ENCODE results near the gene MELK. TPM values are rescaled to one million over a fixed set of nuclear protein-coding genes. Genes with fewer than 3 reads are reported as not detected.

MELK gene
- total RNA-seq, 1 donor from 2014 or later, result 9.8 TPM

DNA sequence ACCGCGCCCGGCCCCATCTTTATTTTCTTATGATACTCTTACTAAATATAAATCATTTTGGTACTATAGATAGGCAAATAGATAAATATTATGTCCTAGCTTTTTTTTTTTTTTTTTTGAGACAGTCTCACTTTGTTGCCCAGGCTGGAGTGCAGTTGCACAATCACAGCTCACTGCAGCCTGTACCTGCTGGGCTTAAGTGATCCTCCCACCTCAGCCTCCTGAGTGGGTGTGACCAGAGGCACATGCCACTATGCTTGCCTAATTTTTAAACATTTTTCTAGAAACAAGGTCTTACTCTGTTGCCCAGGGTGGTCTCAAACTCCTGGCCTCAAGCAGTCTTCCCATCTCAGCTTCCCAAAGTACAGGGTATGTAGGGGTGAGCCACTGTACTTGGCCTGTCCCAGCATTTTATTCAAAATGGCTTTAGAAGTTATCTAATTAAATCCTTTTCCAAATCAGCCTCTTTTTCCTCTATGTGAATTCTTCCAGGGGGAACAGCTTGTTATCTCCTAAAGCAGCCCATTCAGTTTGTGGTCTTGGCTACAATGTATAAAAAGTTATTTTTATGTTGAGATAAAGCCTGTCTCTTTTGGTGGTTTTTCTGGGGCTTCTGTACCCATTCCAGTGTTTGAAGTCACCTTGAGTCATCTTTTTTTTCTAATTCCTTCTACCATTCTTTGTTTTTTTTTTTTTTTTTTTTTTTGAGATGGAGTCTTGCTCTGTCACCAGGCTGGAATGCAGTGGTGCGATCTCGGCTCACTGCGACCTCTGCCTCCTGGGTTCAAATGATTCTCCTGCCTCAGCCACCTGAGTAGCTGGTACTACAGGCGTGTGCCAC, 12.1 kb downstream of the MELK start:
- no peak for DNase-seq

GRCh38 chr9:36590231-36590630, 17.5 kb downstream of the MELK start:
- no peak for DNase-seq

GRCh38 chr9:36592801-36593583, 20.3 kb downstream of the MELK start:
- no peak for DNase-seq

DNA sequence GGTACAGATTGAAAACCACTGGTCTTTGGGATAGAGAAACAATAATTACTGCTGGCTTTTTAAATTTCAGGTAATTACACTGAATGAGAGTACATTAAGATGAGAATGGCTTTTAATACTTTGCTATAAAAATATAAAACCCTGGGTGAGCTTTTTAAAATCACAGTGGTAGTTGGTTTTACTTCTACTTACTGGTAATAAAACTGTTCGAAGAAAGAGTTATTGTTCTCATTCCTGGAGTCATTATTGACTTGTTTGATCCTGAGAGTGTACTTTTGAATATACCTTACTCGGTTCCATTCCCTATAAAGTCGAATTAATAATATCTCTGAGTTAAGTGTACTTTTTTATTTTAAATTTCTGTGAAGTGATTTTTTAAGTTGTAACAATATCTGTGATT, 21.5 kb downstream of the MELK start:
- no peak for DNase-seq

DNA sequence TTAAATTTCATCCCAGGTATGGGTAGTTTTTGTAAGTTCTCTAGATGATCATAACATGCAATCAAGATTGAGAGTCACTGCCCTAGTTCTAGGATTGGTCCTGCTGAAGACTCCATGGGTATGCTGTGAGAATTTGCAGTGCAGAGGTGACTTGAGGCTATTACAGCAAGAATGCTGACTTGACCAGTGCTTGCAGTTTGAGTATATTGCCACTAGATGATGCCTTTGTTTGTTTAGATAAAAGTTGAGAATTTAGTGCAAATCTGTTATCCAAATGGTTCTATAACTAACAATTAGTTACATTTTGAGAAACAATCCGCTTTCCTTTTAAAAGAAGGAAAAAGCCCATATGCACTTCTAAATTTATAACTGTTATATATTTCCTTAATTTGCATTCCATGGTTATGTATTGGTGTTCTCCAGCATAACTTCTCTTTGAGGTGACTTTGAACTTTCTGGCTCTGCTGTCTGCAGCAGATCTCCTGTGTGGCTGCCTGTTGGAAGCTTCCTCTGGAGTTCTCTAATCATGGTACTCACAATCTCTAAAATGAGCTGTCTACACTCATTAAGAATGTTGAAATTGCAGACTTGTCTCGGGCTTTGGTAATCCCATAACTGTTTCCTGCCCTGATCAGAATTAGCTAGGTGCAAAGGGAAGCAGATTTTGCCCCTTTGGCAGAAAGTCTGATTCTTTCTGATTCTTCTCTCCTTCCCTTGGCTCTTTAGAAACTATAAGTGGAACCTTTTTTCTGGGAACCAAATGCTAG, 24.9 kb downstream of the MELK start:
- no peak for DNase-seq

DNA sequence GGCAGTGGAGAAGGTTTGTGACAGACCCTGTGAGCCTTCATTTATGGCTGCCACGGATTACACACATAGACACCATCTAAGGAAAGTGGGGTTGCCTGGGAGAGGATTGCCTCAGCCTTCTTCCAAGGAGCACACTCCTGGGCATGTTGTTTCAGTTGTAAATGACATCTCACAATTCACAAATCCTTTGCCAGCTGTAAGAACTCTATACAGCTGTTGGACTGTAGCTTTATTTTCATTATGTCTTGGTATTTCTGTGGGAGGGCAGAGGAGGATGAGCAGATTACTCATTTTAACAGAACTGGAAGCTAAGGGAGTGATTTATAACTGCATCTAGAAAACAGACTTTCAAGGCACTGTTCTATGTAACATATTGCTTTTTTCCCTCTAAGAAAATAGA, 25.6 kb downstream of the MELK start:
- no peak for DNase-seq

- no peak for DNase-seq
Observed at GRCh38 chr9:36603006-36603405, 30.3 kb downstream of the MELK start.

GRCh38 chr9:36609306-36609705, 36.6 kb downstream of the MELK start:
- no peak for DNase-seq

DNA sequence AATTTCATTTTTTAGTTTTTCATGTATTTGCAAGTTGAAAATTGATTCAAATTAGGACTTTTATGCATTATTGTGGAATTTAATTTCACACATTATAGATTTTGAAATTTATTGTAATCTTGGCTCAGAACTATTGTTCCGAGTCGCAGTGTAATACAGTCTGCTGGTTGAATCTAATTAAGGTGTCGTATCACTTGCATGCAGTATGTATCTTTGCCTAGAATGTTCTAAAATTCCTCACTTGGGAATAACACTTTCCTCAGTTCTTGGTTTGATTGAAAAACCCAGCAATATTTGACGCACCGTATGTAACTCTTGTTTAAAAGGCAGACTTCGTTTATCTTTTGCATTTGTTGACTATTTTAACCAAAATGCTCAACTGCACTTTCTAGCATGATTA, 49.4 kb downstream of the MELK start:
- no peak for DNase-seq

DNA sequence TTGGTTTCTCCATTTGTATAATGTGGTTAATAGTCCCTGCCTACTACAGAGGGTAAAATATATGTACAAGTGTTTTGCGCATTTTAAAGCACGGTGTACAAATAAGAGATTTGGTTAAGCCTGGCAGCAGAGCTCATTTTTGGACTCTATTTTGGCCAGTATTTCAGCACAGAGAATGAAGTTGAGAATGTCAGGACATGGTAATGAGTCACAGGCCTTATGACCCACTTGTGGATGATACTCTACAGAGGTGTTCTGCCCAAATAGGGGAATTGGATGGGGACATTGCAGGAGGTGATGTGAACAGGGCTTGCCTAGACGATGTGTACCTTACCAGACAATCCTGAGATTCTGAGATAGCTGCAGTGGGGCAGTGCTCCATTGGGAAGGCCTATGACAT, 50.6 kb downstream of the MELK start:
- no peak for DNase-seq

- peak; percentile 25 for DNase-seq
Observed at GRCh38 chr9:36625006-36625615, 52.4 kb downstream of the MELK start.

- DNase-seq, result peak; percentile 34
Observed at GRCh38 chr9:36632892-36633291, 60.2 kb downstream of the MELK start.

- peak; percentile 4 for DNase-seq
Observed at GRCh38 chr9:36637491-36638270, 65.0 kb downstream of the MELK start.

DNA sequence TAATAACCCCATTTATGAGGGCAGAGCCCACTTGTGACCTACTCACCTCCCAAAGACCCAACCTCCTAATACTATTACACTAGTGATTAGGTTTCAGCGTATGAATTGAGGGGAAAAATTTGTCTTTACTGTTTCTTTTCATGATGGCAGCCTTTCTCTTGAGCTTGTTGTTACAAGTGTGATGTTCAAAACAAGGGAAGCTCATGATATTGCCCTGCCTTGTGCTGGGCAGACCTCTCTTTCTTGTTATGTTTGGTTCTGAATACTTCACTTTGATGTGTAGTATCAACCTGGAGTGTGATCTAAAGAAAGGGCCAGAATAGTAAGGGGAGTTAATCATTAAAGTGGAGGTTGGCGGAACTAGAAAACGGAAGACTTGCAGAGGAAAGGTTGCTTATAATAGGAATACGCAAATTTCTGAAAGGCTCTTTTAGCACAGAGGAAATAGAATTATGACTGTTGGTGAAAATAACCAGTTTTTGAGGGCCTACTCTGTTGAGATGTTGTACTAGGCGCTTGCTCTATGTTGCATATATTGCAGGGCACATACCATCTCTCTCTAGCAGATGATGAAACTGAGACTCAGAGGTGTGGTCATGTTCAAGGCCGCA, 68.2 kb downstream of the MELK start:
- DNase-seq, result no peak

GRCh38 chr9:36642817-36643216, 70.1 kb downstream of the MELK start:
- no peak for DNase-seq

DNA sequence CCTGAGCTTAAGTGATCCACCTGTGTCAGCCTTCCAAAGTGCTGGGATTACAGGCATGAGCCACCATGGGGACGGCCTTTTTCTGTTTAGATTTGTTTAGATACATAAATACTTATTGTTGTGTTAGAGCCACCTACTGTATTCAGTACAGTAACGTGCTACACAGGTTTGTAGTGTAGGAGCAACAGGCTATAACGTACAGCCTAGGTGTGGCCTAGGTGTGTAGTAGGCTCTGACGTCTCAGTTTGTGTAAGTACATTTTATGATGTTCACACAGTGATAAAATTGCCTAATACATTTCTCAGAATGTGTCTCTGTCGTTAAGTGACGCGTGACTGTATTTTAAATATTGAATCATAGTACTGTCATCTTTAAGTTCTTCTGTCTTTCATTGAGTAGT, 84.1 kb downstream of the MELK start:
- no peak for DNase-seq

DNA sequence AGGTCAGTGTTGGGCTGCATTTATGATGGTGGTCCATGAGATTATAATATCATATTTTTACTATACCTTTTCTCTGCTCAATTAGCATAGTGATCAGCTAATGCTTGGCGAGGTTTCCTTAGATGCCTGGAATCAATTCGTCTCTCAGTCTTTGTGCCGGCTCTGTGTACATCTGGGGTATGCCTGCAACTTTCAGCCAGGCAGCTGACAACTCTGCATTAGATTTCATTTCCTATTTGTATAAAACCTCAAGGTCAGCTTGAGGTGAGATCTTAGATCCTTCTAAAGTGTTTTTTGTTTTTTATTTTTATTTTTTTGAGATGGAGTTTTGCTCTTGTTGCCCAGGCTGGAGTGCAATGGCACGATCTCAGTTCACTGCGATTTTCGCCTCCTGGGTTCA, 86.8 kb downstream of the MELK start:
- no peak for DNase-seq

GRCh38 chr9:36664806-36665205, 92.1 kb downstream of the MELK start:
- DNase-seq, result no peak

DNA sequence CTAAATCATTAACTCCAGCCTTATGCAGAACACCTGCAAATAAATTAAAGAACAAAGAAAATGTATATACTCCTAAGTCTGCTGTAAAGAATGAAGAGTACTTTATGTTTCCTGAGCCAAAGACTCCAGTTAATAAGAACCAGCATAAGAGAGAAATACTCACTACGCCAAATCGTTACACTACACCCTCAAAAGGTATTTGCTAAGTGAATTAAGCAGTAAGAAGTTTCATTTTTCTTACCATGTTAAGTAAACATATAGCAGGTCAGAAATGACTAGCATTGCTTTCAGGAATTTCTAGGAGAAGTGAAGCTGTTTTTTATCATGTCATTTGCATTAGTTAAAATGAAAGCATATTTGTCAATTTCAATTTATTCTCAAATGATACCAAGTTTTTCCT, 92.7 kb downstream of the MELK start:
- DNase-seq, result peak; percentile 2

- no peak for DNase-seq
Observed at GRCh38 chr9:36665921-36666431, 93.3 kb downstream of the MELK start.

DNA sequence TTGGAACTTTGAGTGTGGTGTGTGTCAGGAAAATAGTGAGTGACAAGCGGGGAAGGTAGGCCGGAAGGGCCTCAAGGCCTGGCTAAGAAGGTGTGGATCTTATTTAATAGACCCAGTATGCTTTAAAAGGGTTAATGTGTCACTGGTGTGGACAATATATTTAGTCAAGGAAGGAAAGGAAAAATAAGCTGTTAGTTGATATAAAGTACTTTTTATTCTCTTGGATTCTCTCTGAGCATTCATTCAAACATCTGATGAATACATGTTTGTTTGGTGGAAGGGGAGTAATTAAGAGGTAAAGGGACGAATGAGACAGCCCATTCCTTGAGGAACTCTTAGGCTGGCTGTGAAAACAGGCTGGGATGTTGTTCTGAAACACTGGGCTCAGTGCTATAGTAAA, 98.9 kb downstream of the MELK start:
- DNase-seq, result no peak
